SK-N-SH (cell line): ENCODE results near the gene PTPRA. TPM values are rescaled to one million over a fixed set of nuclear protein-coding genes. Genes with fewer than 3 reads are reported as not detected.

Source experiments
- CTCF ChIA-PET: fragments of 300-600, 350-600 bp; formaldehyde crosslinking; extraction: SDS; loops from one replicate; lab custom pipeline; 2021; lab: Yijun Ruan, JAX
- POLR2A ChIA-PET: fragments of 350-600 bp; sonication (Branson Sonifier 250); formaldehyde crosslinking; extraction: SDS; loops from one replicate; lab custom pipeline; 2020; ENCODE audit warnings: antibody characterized with exemption, inconsistent platforms; lab: Yijun Ruan, JAX
- DNase-seq: peaks from one replicate; pipeline ENCODE4 v3.0.0; 2012
- H2AFZ ChIP-seq: fragments of 200-600 bp; sonication (generic); 2 replicates; pipeline ENCODE4 v1.8.1; 2016; ENCODE audit warnings: antibody characterized with exemption, mild to moderate bottlenecking, low read depth
- H3F3A ChIP-seq: fragments of 200-600 bp; sonication (generic); replicated peaks from 2 replicates; pipeline ENCODE3; 2016; ENCODE audit warnings: antibody characterized with exemption, mild to moderate bottlenecking; ENCODE audit not compliant: insufficient read depth
- H3K27ac ChIP-seq, 2 experiments: fragments of 200-500 bp in 1 of 2; fragments of 200-600 bp in 1 of 2; sonication (Bioruptor generic) in 1 of 2; sonication (generic), shearing (Covaris generic) in 1 of 2; 2 replicates each; pipeline versions ENCODE4 v1.5.1 to v1.6.1; 2014 to 2016; ENCODE audit warnings: low read depth in 2 of 2, inconsistent platforms in 1 of 2, low read length in 1 of 2, mild to moderate bottlenecking in 1 of 2, mixed read lengths in 1 of 2
- H3K27me3 ChIP-seq: fragments of 200-600 bp; sonication (generic), shearing (Covaris generic); 2 replicates; pipeline ENCODE4 v1.6.1; 2016; ENCODE audit warnings: mixed run types; ENCODE audit not compliant: insufficient read depth
- H3K36me3 ChIP-seq, 2 experiments: fragments of 200-500 bp in 1 of 2; fragments of 200-600 bp in 1 of 2; sonication (Bioruptor generic) in 1 of 2; sonication (generic) in 1 of 2; replicated peaks in 1 of 2; 2 replicates each; pipeline versions ENCODE3 to v1.5.1; 2014 to 2016; ENCODE audit warnings: low read length in 1 of 2, mild to moderate bottlenecking in 1 of 2; ENCODE audit not compliant: insufficient read depth in 2 of 2, control insufficient read depth in 1 of 2
- H3K4me1 ChIP-seq, 2 experiments: fragments of 200-500 bp in 1 of 2; fragments of 200-600 bp in 1 of 2; sonication (Bioruptor generic) in 1 of 2; sonication (generic), shearing (Covaris generic) in 1 of 2; 2 replicates each; pipeline versions ENCODE4 v1.5.1 to v1.6.1; 2014 to 2016; ENCODE audit warnings: low read depth in 1 of 2, low read length in 1 of 2, mixed run types in 1 of 2; ENCODE audit not compliant: insufficient read depth in 2 of 2, control insufficient read depth in 1 of 2
- H3K4me2 ChIP-seq: fragments of 200-600 bp; sonication (generic), shearing (Covaris generic); 2 replicates; pipeline ENCODE4 v1.6.1; 2017; ENCODE audit warnings: mixed run types
- H3K4me3 ChIP-seq, 2 experiments: fragments of 200-500 bp in 1 of 2; fragments of 200-600 bp in 1 of 2; sonication (Bioruptor generic) in 1 of 2; sonication (generic), shearing (Covaris generic) in 1 of 2; 2 replicates each; pipeline versions ENCODE4 v1.5.1 to v1.8.1; 2014 to 2016; ENCODE audit warnings: low read depth in 2 of 2, inconsistent platforms in 1 of 2, low read length in 1 of 2, mild to moderate bottlenecking in 1 of 2, mixed read lengths in 1 of 2, moderate library complexity in 1 of 2
- H3K79me2 ChIP-seq: fragments of 200-600 bp; sonication (generic); 2 replicates; pipeline ENCODE4 v1.8.1; 2017; ENCODE audit warnings: mild to moderate bottlenecking; ENCODE audit not compliant: insufficient read depth
- H3K9ac ChIP-seq: fragments of 200-600 bp; sonication (generic); 2 replicates; pipeline ENCODE4 v1.6.1; 2017; ENCODE audit warnings: mixed run types
- H3K9me2 ChIP-seq: fragments of 200-600 bp; sonication (generic); 2 replicates; pipeline ENCODE4 v1.6.1; 2017; ENCODE audit warnings: mixed run types
- H3K9me3 ChIP-seq: fragments of 200-600 bp; sonication (generic); 2 replicates; pipeline ENCODE4 v1.6.1; 2017; ENCODE audit warnings: mixed run types, mild to moderate bottlenecking, moderate library complexity
- H4K20me1 ChIP-seq: fragments of 200-600 bp; sonication (generic); 2 replicates; pipeline ENCODE4 v1.6.1; 2017; ENCODE audit warnings: mild to moderate bottlenecking, mixed run types; ENCODE audit not compliant: insufficient read depth
- CHD2 ChIP-seq: fragments of 150-350 bp; IDR thresholded peaks from 2 replicates; pipeline ENCODE4 v1.6.1; 2018; ENCODE audit warnings: low read length; ENCODE audit not compliant: partially characterized antibody
- CTCF ChIP-seq: fragments of 200-600 bp; sonication (generic); IDR thresholded peaks from 2 replicates; pipeline ENCODE4 v1.6.1; 2017; ENCODE audit warnings: antibody characterized with exemption, mild to moderate bottlenecking, moderate library complexity
- ELF1 ChIP-seq: IDR thresholded peaks from 2 replicates; pipeline ENCODE4 v1.4.0; 2012
- EZH2phosphoT487 ChIP-seq: fragments of 200-600 bp; sonication (generic); IDR thresholded peaks from 2 replicates; pipeline ENCODE4 v1.6.1; 2017; ENCODE audit warnings: low read depth, mixed run types, mild to moderate bottlenecking, antibody characterized with exemption, moderate library complexity, borderline replicate concordance
- FOSL2 ChIP-seq: IDR thresholded peaks from 2 replicates; pipeline ENCODE4 v1.4.0; 2012; ENCODE audit warnings: low read depth, mild to moderate bottlenecking, moderate library complexity, borderline replicate concordance
- GABPA ChIP-seq: IDR thresholded peaks from 2 replicates; pipeline ENCODE4 v1.4.0; 2012; ENCODE audit warnings: low read depth, mild to moderate bottlenecking
- MAX ChIP-seq: IDR thresholded peaks from 2 replicates; pipeline ENCODE4 v1.4.0; 2012; ENCODE audit warnings: low read depth
- MEF2A ChIP-seq: IDR thresholded peaks from 2 replicates; pipeline ENCODE4 v1.4.0; 2012; ENCODE audit warnings: low read depth, borderline replicate concordance
- MXI1 ChIP-seq: IDR thresholded peaks from 2 replicates; pipeline ENCODE4 v1.6.1; 2012; ENCODE audit warnings: mild to moderate bottlenecking, low read depth, low read length, improper control_type of control experiment
- NFIC ChIP-seq: IDR thresholded peaks from 2 replicates; pipeline ENCODE4 v1.4.0; 2012; ENCODE audit warnings: borderline replicate concordance
- PBX3 ChIP-seq: IDR thresholded peaks from 2 replicates; pipeline ENCODE4; 2012
- RAD21 ChIP-seq: IDR thresholded peaks from 2 replicates; pipeline ENCODE4 v1.6.1; 2012; ENCODE audit warnings: mild to moderate bottlenecking, low read length
- RXRA ChIP-seq: IDR thresholded peaks from 2 replicates; pipeline ENCODE4 v1.4.0; 2012; ENCODE audit warnings: low read depth, mild to moderate bottlenecking, borderline replicate concordance
- TEAD4 ChIP-seq: IDR thresholded peaks from 2 replicates; pipeline ENCODE4 v1.4.0; 2012; ENCODE audit warnings: mild to moderate bottlenecking, borderline replicate concordance; ENCODE audit not compliant: insufficient read depth
- USF2 ChIP-seq: fragments of 150-350 bp; IDR thresholded peaks from 2 replicates; pipeline ENCODE4 v1.6.1; 2017; ENCODE audit warnings: antibody characterized with exemption, low read length, low read depth, borderline replicate concordance
- YY1 ChIP-seq: IDR thresholded peaks from 2 replicates; pipeline ENCODE4 v1.4.0; 2012; ENCODE audit warnings: low read depth, mild to moderate bottlenecking
- ZBTB33 ChIP-seq: IDR thresholded peaks from 2 replicates; pipeline ENCODE4 v1.4.0; 2012; ENCODE audit warnings: low read depth, borderline replicate concordance
- WGBS: methylation state at CpG from one replicate; pipeline ENCODE4 v1.1.6; 2017; ENCODE audit warnings: low lambda C conversion rate; 5-methylcytosine and 5-hydroxymethylcytosine counted together
- polyA plus RNA-seq, 3 experiments: library from polyadenylated mRNA; depleted of rRNA; stranded (reverse); fragments of >200 nt; gene quantifications; 2 replicates each; pipeline ENCODE4 v1.2.3, GENCODE V29; 2012

Gene PTPRA
- polyA plus RNA-seq, 1 of the 3 experiments (the other 2 are of a cell fraction), result 47.6 TPM

- no peak for TF ChIP-seq MAX
- TF ChIP-seq, all 33 proteins: peak for 0
Measured at GRCh38 chr20:3084986-3085360, 211.7 kb downstream of the PTPRA start (continued).

DNA sequence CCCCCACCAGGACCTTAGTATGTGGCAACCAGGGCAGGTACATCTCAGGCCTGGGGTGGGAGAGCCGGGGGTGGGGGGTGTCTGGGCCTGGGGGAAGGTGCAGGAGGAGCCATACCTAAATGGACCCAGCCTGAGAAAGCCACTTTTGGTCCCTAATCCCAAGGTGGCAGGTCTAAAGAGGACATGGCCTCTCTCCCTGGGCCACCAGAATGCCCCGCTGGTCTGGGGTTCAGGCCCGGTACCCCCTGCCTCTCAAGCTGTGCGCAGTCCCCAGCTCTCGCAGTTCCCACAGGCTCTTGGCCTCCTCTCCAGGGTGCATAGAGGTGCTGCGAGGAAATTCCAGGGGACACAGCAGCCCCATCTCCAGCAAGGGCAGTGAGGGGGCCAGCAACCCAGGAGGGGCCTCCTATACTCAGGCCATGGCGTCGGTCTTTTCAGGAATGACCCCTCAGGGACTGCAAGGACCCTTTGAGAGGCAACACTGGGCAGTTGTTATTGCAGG lies 212.3 kb downstream of the PTPRA start:
- no peak overlapping the region for H3K9ac ChIP-seq
- no peak overlapping the region for H2AFZ ChIP-seq
- no peaks in the 10 kb centered on the region for H3K9me3 ChIP-seq
- H3K4me1 ChIP-seq, result peaks cover 2 to 5% of the 10 kb centered on the region in 2 experiments; a peak in 2 of 4 replicates
- H3F3A ChIP-seq, result no peaks in the 10 kb centered on the region
- POLR2A ChIA-PET, result interaction anchor here (0.5 kb wide), 1 partner anchor 35 kb away, joined by 3 read pairs; no protein-coding TSS in a partner anchor
- no peak overlapping the region for H3K27ac ChIP-seq
- WGBS, result 89% methylated on average over 8 of the region's 8 CpGs
- no peak overlapping the region for H3K4me2 ChIP-seq
- no peaks in the 10 kb centered on the region for H3K79me2 ChIP-seq
- no peaks in the 10 kb centered on the region for H3K27me3 ChIP-seq
- TF ChIP-seq ELF1 (no peak), RAD21 (no peak), FOSL2 (no peak), ZBTB33 (no peak), MXI1 (no peak), EZH2phosphoT487 (no peak), TEAD4 (no peak), RXRA (no peak), CTCF (no peak), NFIC (no peak), YY1 (no peak), USF2 (no peak), CHD2 (no peak), GABPA (no peak), PBX3 (no peak), MEF2A (no peak)
- TF ChIP-seq, all 33 proteins: peak for 0
- Histone ChIP-seq H3K9me2 (no peaks in the 10 kb centered on the region), H4K20me1 (no peaks in the 10 kb centered on the region), H3K36me3 (no peaks in the 10 kb centered on the region), H3K4me3 (no peak overlapping the region)
- CTCF ChIA-PET, result interaction anchor here (1.1 to 1.2 kb wide), 2 partner anchors 8 to 29 kb away, joined by 3 to 6 read pairs; no protein-coding TSS in a partner anchor
- DNase-seq, result no peak
